Measurements from ENCODE around the gene KCTD10. TPM values are rescaled to one million over a fixed set of nuclear protein-coding genes. Genes with fewer than 3 reads are reported as not detected.

KCTD10 gene
- total RNA-seq, 1 experiment from 2014 or later = 29.4 TPM

DNA sequence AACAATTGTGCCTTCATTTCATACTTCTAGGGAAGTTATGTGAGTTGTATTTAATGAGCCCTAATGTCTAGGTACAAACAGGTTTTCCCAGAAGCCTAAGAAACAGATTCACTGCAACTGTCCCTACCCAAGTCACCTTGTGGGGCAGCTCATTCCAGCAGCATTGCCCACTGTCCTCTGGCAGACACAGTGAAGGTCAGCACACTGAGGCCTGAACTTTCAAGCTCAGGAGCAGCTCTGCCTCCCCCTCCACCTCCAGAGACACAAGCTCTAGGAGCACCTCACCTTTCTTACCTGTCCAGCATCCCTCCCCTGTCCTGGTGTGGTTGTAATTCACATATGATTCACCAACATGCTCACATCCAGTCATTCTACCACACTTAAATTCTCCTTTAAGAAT is 16.0 kb upstream of the KCTD10 start:
- no peak for DNase-seq
- Histone ChIP-seq H3K36me3 (ENCODE audit: insufficient read depth, low read length) (peaks cover 14% of the 10 kb centered on the region), H3K9me3 (ENCODE audit: low read length) (no peaks in the 10 kb centered on the region), H3K9me2 (replicated peaks; ENCODE audit: insufficient read depth, low read length) (no peaks in the 10 kb centered on the region), H3K4me1 (ENCODE audit: low read length) (no peaks in the 10 kb centered on the region), H3K4me3 (ENCODE audit: low read length) (no peak overlapping the region), H3K9ac (ENCODE audit: low read length) (no peak overlapping the region), H3K79me2 (ENCODE audit: low read length) (no peaks in the 10 kb centered on the region), H2AFZ (ENCODE audit: low read length) (no peak overlapping the region), H3K27ac (ENCODE audit: low read length) (no peak overlapping the region), H3K4me2 (ENCODE audit: low read depth, low read length, poor library complexity, severe bottlenecking) (no peak overlapping the region), H3K27me3 (ENCODE audit: low read length) (no peaks in the 10 kb centered on the region), H4K20me1 (ENCODE audit: insufficient read depth, low read depth, low read length) (no peaks in the 10 kb centered on the region)

DNA sequence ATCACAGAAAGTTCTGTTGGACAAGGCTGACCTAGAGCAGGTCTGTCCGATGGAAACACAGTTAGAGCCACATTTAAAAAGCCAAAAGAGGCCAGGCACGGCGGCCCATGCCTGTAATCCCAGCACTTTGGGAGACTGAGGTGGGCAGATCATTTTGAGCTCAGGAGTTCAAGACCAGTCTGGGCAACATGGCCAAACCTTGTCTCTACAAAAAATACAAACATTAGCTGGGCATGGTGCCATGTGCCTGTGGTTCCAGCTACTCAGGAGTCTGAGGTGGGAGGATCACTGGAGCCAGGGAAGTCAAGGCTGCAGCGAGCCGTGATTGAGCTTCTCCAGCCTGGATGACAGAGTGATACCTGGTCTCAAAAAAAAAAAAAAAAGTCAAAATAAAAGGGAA is 15.3 kb upstream of the KCTD10 start:
- H3K36me3 ChIP-seq (ENCODE audit: insufficient read depth, low read length) = peaks cover 14% of the 10 kb centered on the region
- no peaks in the 10 kb centered on the region for H3K4me1 ChIP-seq (ENCODE audit: low read length)
- no peaks in the 10 kb centered on the region for H4K20me1 ChIP-seq (ENCODE audit: insufficient read depth, low read depth, low read length)
- no peaks in the 10 kb centered on the region for H3K9me3 ChIP-seq (ENCODE audit: low read length)
- H3K27me3 ChIP-seq (ENCODE audit: low read length) = no peaks in the 10 kb centered on the region
- no peak for DNase-seq
- no peak overlapping the region for H3K4me3 ChIP-seq (ENCODE audit: low read length)
- no peaks in the 10 kb centered on the region for H3K9me2 ChIP-seq (replicated peaks; ENCODE audit: insufficient read depth, low read length)
- no peak overlapping the region for H3K4me2 ChIP-seq (ENCODE audit: low read depth, low read length, poor library complexity, severe bottlenecking)
- no peak overlapping the region for H2AFZ ChIP-seq (ENCODE audit: low read length)
- H3K79me2 ChIP-seq (ENCODE audit: low read length) = no peaks in the 10 kb centered on the region
- no peak overlapping the region for H3K27ac ChIP-seq (ENCODE audit: low read length)
- H3K9ac ChIP-seq (ENCODE audit: low read length) = no peak overlapping the region

- no peak overlapping the region for H2AFZ ChIP-seq (ENCODE audit: low read length)
Observed at GRCh38 chr12:109491671-109492070, 14.6 kb upstream of the KCTD10 start.

GRCh38 chr12:109489955-109490565 is 13.0 kb upstream of the KCTD10 start:
- H3K9ac ChIP-seq (ENCODE audit: low read length) = no peak overlapping the region
- H3K4me2 ChIP-seq (ENCODE audit: low read depth, low read length, poor library complexity, severe bottlenecking) = no peak overlapping the region
- no peaks in the 10 kb centered on the region for H4K20me1 ChIP-seq (ENCODE audit: insufficient read depth, low read depth, low read length)
- DNase-seq = no peak
- no peaks in the 10 kb centered on the region for H3K9me3 ChIP-seq (ENCODE audit: low read length)
- H3K27me3 ChIP-seq (ENCODE audit: low read length) = no peaks in the 10 kb centered on the region
- H3K4me1 ChIP-seq (ENCODE audit: low read length) = no peaks in the 10 kb centered on the region
- H3K79me2 ChIP-seq (ENCODE audit: low read length) = no peaks in the 10 kb centered on the region
- H3K36me3 ChIP-seq (ENCODE audit: insufficient read depth, low read length) = peaks cover 9% of the 10 kb centered on the region
- H3K4me3 ChIP-seq (ENCODE audit: low read length) = no peak overlapping the region
- H3K9me2 ChIP-seq (replicated peaks; ENCODE audit: insufficient read depth, low read length) = no peaks in the 10 kb centered on the region
- H2AFZ ChIP-seq (ENCODE audit: low read length) = no peak overlapping the region
- no peak overlapping the region for H3K27ac ChIP-seq (ENCODE audit: low read length)

More at GRCh38 chr12:109491671-109492070, 14.6 kb upstream of the KCTD10 start:
- Histone ChIP-seq H3K36me3 (ENCODE audit: insufficient read depth, low read length) (peaks cover 14% of the 10 kb centered on the region), H4K20me1 (ENCODE audit: insufficient read depth, low read depth, low read length) (no peaks in the 10 kb centered on the region), H3K9me2 (replicated peaks; ENCODE audit: insufficient read depth, low read length) (no peaks in the 10 kb centered on the region), H3K9ac (ENCODE audit: low read length) (no peak overlapping the region), H3K4me3 (ENCODE audit: low read length) (no peak overlapping the region), H3K79me2 (ENCODE audit: low read length) (no peaks in the 10 kb centered on the region), H3K4me1 (ENCODE audit: low read length) (no peaks in the 10 kb centered on the region), H3K9me3 (ENCODE audit: low read length) (no peaks in the 10 kb centered on the region), H3K27me3 (ENCODE audit: low read length) (no peaks in the 10 kb centered on the region), H3K27ac (ENCODE audit: low read length) (no peak overlapping the region), H3K4me2 (ENCODE audit: low read depth, low read length, poor library complexity, severe bottlenecking) (no peak overlapping the region)
- DNase-seq = no peak

GRCh38 chr12:109489016-109489954 is 12.2 kb upstream of the KCTD10 start:
- Histone ChIP-seq H3K4me3 (ENCODE audit: low read length) (no peak overlapping the region), H3K4me2 (ENCODE audit: low read depth, low read length, poor library complexity, severe bottlenecking) (no peak overlapping the region), H3K79me2 (ENCODE audit: low read length) (no peaks in the 10 kb centered on the region), H3K9me2 (replicated peaks; ENCODE audit: insufficient read depth, low read length) (no peaks in the 10 kb centered on the region), H4K20me1 (ENCODE audit: insufficient read depth, low read depth, low read length) (no peaks in the 10 kb centered on the region), H3K36me3 (ENCODE audit: insufficient read depth, low read length) (peaks cover 6% of the 10 kb centered on the region), H3K27ac (ENCODE audit: low read length) (no peak overlapping the region), H3K4me1 (ENCODE audit: low read length) (no peaks in the 10 kb centered on the region), H3K9ac (ENCODE audit: low read length) (no peak overlapping the region), H2AFZ (ENCODE audit: low read length) (no peak overlapping the region), H3K27me3 (ENCODE audit: low read length) (no peaks in the 10 kb centered on the region), H3K9me3 (ENCODE audit: low read length) (no peaks in the 10 kb centered on the region)
- no peak for DNase-seq

GRCh38 chr12:109488051-109488665 is 11.1 kb upstream of the KCTD10 start:
- Histone ChIP-seq H3K9me2 (replicated peaks; ENCODE audit: insufficient read depth, low read length) (no peaks in the 10 kb centered on the region), H3K27ac (ENCODE audit: low read length) (no peak overlapping the region), H3K36me3 (ENCODE audit: insufficient read depth, low read length) (peaks cover 6% of the 10 kb centered on the region), H3K4me2 (ENCODE audit: low read depth, low read length, poor library complexity, severe bottlenecking) (no peak overlapping the region), H3K79me2 (ENCODE audit: low read length) (no peaks in the 10 kb centered on the region), H2AFZ (ENCODE audit: low read length) (no peak overlapping the region), H3K4me1 (ENCODE audit: low read length) (no peaks in the 10 kb centered on the region), H3K9ac (ENCODE audit: low read length) (no peak overlapping the region), H3K27me3 (ENCODE audit: low read length) (no peaks in the 10 kb centered on the region), H3K9me3 (ENCODE audit: low read length) (no peaks in the 10 kb centered on the region), H4K20me1 (ENCODE audit: insufficient read depth, low read depth, low read length) (no peaks in the 10 kb centered on the region), H3K4me3 (ENCODE audit: low read length) (no peak overlapping the region)
- DNase-seq = no peak

DNA sequence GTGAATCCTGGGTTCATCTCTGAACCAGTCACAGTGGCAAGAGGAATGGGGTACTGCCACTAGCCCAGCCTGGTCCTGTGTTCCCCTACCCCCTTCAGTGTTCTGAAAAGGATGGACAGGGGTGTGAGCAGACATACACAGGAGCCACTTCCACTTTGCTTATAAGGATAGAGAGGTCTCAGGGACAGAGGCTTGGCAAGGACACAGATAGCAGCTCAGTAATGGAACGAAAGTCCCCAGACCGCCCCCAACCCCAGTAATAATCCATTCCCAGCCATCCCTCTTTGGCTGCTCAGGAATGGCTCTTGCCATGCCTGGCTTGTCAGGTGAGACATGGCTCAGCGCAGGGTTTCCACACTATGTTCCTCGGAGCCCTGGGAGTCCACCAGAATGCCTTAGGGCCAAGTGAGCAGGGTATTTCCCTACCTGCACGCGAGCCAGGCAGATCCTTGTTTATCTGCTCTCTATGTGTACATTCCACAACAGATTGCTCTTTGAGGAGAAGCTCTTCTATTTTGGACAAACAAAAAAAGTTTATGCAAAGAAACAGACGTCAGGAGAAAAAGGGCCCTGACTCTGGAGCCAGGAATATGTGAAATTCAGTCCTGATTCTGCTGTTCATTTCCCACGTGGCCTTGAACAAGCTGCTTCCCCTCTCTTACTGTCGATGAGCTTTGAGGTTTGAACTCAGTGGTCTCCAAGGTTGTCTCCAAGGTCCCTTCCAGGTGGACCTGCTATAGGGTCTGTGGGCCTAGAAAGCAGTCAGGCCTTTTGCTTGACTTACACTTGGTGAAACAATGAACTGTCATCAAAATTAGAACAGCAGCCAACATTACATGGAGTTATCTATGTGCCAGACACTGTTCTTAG is 10.3 kb upstream of the KCTD10 start:
- H2AFZ ChIP-seq (ENCODE audit: low read length) = no peak overlapping the region
- DNase-seq = no peak
- H3K9ac ChIP-seq (ENCODE audit: low read length) = no peak overlapping the region
- peaks cover 6% of the 10 kb centered on the region for H3K36me3 ChIP-seq (ENCODE audit: insufficient read depth, low read length)
- no peaks in the 10 kb centered on the region for H4K20me1 ChIP-seq (ENCODE audit: insufficient read depth, low read depth, low read length)
- H3K9me2 ChIP-seq (replicated peaks; ENCODE audit: insufficient read depth, low read length) = no peaks in the 10 kb centered on the region
- H3K9me3 ChIP-seq (ENCODE audit: low read length) = no peaks in the 10 kb centered on the region
- no peak overlapping the region for H3K4me3 ChIP-seq (ENCODE audit: low read length)
- H3K79me2 ChIP-seq (ENCODE audit: low read length) = no peaks in the 10 kb centered on the region
- H3K27me3 ChIP-seq (ENCODE audit: low read length) = no peaks in the 10 kb centered on the region
- H3K4me1 ChIP-seq (ENCODE audit: low read length) = no peaks in the 10 kb centered on the region
- H3K27ac ChIP-seq (ENCODE audit: low read length) = no peak overlapping the region
- H3K4me2 ChIP-seq (ENCODE audit: low read depth, low read length, poor library complexity, severe bottlenecking) = no peak overlapping the region

Data from Karpas-422 (cell line).